Ishikawa (cell line): ENCODE results near the gene FAP.

Source experiments
- CEBPB ChIP-seq: IDR thresholded peaks from 2 replicates; pipeline ENCODE4 v1.6.1; 2012
- CREB1 ChIP-seq: IDR thresholded peaks from 2 replicates; pipeline ENCODE4 v1.6.1; 2012; ENCODE audit warnings: low read depth
- EP300 ChIP-seq: IDR thresholded peaks from 2 replicates; pipeline ENCODE4 v1.6.1; 2012; ENCODE audit warnings: borderline replicate concordance
- MAX ChIP-seq: IDR thresholded peaks from 2 replicates; pipeline ENCODE4 v1.6.1; 2012
- NFIC ChIP-seq: IDR thresholded peaks from 2 replicates; pipeline ENCODE4 v1.6.1; 2012
- REST ChIP-seq: IDR thresholded peaks from 2 replicates; pipeline ENCODE4 v1.6.1; 2012; ENCODE audit warnings: low read depth, mild to moderate bottlenecking
- TCF12 ChIP-seq: IDR thresholded peaks from 2 replicates; pipeline ENCODE4 v1.6.1; 2012; ENCODE audit warnings: low read depth
- TEAD4 ChIP-seq: IDR thresholded peaks from 2 replicates; pipeline ENCODE4 v1.6.1; 2012

GRCh38 chr2:162196638-162197037 is 46.6 kb downstream of the FAP start:
- TF ChIP-seq REST (no peak), TCF12 (no peak), EP300 (no peak), MAX (no peak), CEBPB (no peak), CREB1 (no peak), TEAD4 (no peak), NFIC (no peak)
